BE2C (cell line): ENCODE results near the gene CRTC2.

Experiments
- DNase-seq: peaks from one replicate; pipeline ENCODE4 v3.0.0-alpha.2; 2020
- H3K27me3 ChIP-seq: fragments of 250-450 bp; sonication (Bioruptor Pico); 2 replicates; pipeline ENCODE4 v1.5.1; 2020; ENCODE audit warnings: mild to moderate bottlenecking
- H3K36me3 ChIP-seq: fragments of 250-450 bp; sonication (Bioruptor Pico); 2 replicates; pipeline ENCODE4 v1.5.1; 2020; ENCODE audit warnings: mild to moderate bottlenecking
- H3K4me1 ChIP-seq: fragments of 250-450 bp; sonication (Bioruptor Pico); 2 replicates; pipeline ENCODE4 v1.5.1; 2020
- H3K4me3 ChIP-seq: 2 replicates; pipeline ENCODE4 v1.5.1; 2011; ENCODE audit warnings: low read depth, low read length
- H3K9me3 ChIP-seq: fragments of 250-450 bp; sonication (Bioruptor Pico); 2 replicates; pipeline ENCODE4 v1.5.1; 2020
- TF ChIP-seq, protein P1 (sequence below): IDR thresholded peaks from 2 replicates; pipeline ENCODE4 v1.5.1; 2012; ENCODE audit warnings: mild to moderate bottlenecking, low read depth, low read length

CRTC2 gene

DNA sequence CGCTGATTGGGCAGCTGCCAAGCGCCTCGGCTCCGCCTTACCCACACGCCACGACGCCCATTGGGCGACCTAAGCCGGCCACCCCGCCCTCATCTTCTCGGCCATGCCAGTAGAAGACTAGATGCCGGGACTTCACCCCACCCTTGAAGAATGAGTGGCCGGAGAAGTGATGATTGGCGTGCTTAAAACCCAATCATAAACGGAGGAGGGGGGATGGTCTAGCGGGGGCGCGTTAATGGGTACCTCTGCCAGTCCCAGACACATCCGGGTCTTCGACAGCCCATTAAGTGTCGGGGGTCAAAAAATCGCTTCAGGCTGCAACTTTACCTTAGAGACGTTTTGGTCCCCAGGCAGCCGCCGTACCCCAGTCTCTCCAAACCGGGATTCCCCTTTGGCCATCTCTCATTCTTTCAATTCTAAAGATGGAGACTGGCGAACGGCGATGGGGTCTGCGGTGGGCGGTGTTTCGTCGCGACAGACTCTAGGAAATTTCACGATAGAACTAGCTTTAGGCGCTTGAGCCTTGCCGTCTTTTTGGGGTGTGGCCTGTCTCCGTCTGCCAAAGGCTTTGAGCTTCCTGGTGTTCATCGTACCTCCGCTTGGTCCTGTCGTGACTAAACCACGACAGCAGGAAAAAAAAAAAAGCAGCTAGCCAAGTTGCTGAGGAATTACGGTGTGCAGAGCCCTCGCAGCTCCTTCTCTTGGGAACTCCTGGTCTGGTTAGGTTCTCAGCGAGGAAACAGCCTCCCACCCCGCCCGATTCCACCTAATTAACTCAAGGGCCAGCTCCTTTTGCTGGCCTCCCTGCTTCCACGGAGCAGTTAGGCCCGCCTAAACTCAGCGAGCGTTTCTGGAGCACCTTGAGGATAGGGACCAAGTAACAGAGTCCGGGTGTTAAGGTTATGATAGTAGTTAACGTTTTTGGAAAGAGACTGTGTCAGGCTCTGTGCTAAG lies 35.2 kb downstream of the CRTC2 start, which contains the start of gene GATAD2B:
TSS of gene GATAD2B (minus strand) at position 1 of the 954 bp plus-strand sequence. CDS start 94,625 bp downstream, outside the sequence.
- Histone ChIP-seq H3K27me3 (no peaks in the 10 kb centered on the region), H3K36me3 (peaks cover 15% of the 10 kb centered on the region), H3K4me3 (peak within 1 kb of the TSS; percentile 94), H3K9me3 (no peaks in the 10 kb centered on the region), H3K4me1 (peaks cover 10% of the 10 kb centered on the region)
- peak; percentile 100 for DNase-seq
- TF ChIP-seq, protein P1, sequence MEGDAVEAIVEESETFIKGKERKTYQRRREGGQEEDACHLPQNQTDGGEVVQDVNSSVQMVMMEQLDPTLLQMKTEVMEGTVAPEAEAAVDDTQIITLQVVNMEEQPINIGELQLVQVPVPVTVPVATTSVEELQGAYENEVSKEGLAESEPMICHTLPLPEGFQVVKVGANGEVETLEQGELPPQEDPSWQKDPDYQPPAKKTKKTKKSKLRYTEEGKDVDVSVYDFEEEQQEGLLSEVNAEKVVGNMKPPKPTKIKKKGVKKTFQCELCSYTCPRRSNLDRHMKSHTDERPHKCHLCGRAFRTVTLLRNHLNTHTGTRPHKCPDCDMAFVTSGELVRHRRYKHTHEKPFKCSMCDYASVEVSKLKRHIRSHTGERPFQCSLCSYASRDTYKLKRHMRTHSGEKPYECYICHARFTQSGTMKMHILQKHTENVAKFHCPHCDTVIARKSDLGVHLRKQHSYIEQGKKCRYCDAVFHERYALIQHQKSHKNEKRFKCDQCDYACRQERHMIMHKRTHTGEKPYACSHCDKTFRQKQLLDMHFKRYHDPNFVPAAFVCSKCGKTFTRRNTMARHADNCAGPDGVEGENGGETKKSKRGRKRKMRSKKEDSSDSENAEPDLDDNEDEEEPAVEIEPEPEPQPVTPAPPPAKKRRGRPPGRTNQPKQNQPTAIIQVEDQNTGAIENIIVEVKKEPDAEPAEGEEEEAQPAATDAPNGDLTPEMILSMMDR: no peak

DNA sequence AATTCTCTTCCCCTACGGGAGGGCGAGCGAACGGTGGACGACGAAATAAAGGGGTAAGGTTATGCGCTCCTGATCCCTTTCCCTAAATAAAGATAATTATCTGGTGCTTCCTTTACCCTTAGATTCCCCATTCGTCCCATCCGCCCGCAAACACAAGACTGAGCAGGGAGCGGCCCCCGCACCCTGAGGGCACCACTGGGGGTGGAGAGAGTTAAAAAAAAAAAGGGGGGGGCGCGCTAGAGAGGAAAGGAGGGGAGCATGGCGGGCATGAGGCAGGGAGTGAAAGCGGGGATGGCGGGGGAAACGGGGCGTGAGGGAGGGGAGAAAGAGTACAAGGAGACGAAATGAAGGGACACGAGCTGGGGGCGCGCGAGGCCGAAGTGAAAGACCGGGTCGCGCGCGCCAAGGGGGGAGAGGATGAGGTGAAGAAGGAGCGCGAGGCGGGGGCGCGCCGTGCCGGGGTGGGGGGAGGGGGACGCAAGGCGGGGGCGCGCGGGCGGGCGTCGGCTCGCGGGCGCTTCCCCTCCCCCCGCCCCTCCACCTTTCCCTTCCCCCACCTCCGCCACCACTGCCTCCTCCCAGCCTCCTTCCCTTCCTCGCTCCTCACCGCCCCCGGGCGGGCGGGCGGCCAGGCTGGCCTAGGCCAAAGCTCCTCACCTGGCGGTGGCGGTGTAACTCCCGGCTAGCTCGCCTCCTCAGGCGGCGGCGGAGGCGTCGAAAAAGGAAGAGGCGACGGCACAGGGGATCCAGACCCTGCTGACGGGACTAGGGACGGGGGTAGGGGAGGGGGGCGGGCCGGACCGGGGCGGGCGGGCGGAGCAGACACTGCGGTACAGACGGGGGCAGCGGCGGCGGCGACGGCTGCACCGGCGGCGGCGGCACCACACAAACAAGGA lies 36.1 kb downstream of the CRTC2 start:
- Histone ChIP-seq H3K36me3 (peaks cover 21% of the 10 kb centered on the region), H3K4me1 (peaks cover 10% of the 10 kb centered on the region), H3K4me3 (peak overlapping the region; percentile 94), H3K9me3 (no peaks in the 10 kb centered on the region), H3K27me3 (no peaks in the 10 kb centered on the region)
- TF ChIP-seq, protein P1: peak; percentile 45
- DNase-seq: peak; percentile 87

DNA sequence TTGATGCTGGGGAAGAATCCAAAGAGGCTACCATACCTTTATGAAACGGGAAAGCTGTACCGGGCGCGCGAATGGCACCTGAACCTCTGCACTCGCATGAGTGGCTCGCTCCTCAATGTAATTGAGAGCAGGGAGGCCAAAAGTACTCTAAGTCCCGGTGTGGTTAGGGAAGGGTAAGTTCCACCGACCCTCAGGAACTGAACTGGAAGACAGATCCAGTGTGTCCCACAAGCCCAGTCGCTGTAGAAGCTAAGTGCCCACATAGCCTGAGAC lies 36.7 kb downstream of the CRTC2 start:
- peak overlapping the region; percentile 94 for H3K4me3 ChIP-seq
- no peaks in the 10 kb centered on the region for H3K9me3 ChIP-seq
- no peak for DNase-seq
- no peaks in the 10 kb centered on the region for H3K27me3 ChIP-seq
- TF ChIP-seq, protein P1: no peak
- H3K4me1 ChIP-seq: peaks cover 10% of the 10 kb centered on the region
- H3K36me3 ChIP-seq: peaks cover 21% of the 10 kb centered on the region

DNA sequence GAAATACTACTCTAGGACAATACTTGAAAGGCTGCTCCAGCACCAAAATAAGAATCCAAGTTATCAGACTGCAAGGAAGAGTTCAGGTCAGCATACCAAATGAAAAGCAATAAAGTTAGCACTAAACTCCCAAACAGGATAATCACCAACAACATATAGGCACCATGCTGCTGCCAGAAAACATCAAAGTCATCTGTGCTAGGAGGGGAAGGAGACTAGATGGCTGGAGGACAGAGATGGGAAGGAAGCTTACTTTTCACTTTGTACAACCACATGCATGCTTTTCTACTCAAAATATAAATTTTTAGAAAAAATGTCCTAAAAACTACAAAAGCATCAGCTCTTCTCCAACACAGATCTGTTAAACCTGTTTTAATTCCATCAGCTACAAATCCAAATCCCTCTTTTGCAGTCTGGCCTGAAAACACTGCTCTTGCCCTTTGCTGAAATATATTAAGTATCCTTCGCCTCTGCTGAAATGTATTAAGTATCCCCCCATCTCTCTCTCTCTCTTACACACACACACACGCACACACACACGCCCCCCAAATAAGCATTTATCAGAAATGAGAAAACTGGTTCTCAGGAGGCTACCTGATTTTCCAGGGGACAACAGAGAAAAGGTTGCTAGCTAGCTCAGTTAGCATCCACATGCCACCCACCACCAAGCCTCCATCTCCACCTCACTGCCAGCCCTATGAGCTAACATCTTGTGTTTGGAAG lies 37.2 kb downstream of the CRTC2 start:
- TF ChIP-seq, protein P1: no peak
- Histone ChIP-seq H3K4me3 (peak overlapping the region; percentile 94), H3K36me3 (peaks cover 24% of the 10 kb centered on the region), H3K4me1 (peaks cover 10% of the 10 kb centered on the region), H3K27me3 (no peaks in the 10 kb centered on the region), H3K9me3 (no peaks in the 10 kb centered on the region)
- DNase-seq: no peak

DNA sequence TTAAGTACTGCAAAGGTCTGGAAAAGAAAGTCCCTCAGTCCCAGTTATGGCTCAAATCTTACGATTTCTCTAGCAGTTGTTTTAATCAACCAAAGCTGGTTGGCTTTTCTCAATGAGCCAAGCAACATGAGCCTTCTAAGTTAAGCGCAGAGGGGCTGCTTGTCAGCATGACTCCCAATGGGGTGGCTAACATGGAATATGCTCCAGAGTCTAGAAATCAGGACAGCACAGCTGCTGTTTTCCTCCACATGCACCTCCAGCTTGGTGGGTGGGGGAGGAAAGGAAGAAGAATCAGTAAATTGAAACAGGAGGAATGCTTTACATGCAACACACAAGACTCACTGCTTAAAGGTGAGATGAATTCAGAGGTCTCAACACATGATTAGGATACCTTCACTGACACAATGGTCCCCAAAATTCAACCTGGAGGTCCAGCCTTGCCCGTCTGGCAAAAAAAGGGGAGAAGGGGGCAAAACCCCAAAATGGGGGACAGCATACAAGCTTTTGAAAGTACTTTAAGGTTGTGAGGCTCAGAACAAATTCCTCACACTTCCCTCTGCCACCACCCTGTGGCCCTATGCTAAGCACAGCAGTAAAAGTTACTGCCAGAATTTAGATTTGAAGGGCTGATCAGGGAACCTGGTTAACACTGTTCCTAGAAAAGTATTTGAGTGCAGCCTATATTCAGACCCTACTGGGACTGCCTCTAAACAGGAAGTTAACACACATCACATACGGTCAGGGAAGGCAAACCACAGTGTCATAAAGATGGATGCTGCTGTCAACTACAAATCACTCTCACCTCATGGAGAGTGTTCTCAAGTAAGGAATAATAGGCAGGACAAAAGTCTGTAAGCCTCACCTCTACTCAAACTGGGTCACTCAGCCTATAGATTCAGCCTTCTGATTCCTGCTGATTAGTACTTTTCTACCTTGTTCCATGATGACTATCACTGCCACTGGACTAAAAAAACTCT lies 38.2 kb downstream of the CRTC2 start:
- no peak for DNase-seq
- H3K4me1 ChIP-seq: peaks cover 10% of the 10 kb centered on the region
- TF ChIP-seq, protein P1: peak; percentile 34; the same call in 1 of the 2 replicates
- peaks cover 25% of the 10 kb centered on the region for H3K36me3 ChIP-seq
- H3K4me3 ChIP-seq: peak overlapping the region; percentile 94
- H3K9me3 ChIP-seq: no peaks in the 10 kb centered on the region
- H3K27me3 ChIP-seq: no peaks in the 10 kb centered on the region
